NB4 (cell line): ENCODE results near the gene SPATA31C1.

Source experiments
- CTCF ChIP-seq: IDR thresholded peaks from one replicate; pipeline ENCODE4 v1.5.1; 2012; ENCODE audit warnings: low read depth, low read length
- MYC ChIP-seq: IDR thresholded peaks from 2 replicates; pipeline ENCODE4 v1.6.1; 2011; ENCODE audit warnings: low read depth, low read length
- POLR2A ChIP-seq: IDR thresholded peaks from 2 replicates; pipeline ENCODE4 v1.6.1; 2011; ENCODE audit warnings: mild to moderate bottlenecking; ENCODE audit not compliant: insufficient read length; ENCODE audit errors: extremely low read depth

GRCh38 chr9:87959916-87960581 is 42.3 kb downstream of the SPATA31C1 start:
- TF ChIP-seq CTCF (no peak), POLR2A (no peak), MYC (no peak)
